Mesendoderm (in vitro differentiated cells): ENCODE data around the gene LRIG1.

Experiments
- DNase-seq: peaks from one replicate; pipeline ENCODE4 v3.0.0; 2013
- H2AK5ac ChIP-seq: 2 replicates; pipeline ENCODE4 v1.6.1; 2013; ENCODE audit warnings: low read length, inconsistent platforms
- H2BK120ac ChIP-seq: 2 replicates; pipeline ENCODE4 v1.6.1; 2013; ENCODE audit warnings: low read depth, mild to moderate bottlenecking, low read length, moderate library complexity, mixed read lengths
- H2BK15ac ChIP-seq: replicated peaks from 2 replicates; pipeline ENCODE4 v1.6.1; 2013; ENCODE audit warnings: low read depth, mild to moderate bottlenecking, moderate library complexity
- H2BK5ac ChIP-seq: 2 replicates; pipeline ENCODE4 v1.6.1; 2013; ENCODE audit warnings: low read length, inconsistent platforms
- H3K18ac ChIP-seq: 2 replicates; pipeline ENCODE4 v1.6.1; 2013; ENCODE audit warnings: mild to moderate bottlenecking, low read length, mixed read lengths
- H3K23ac ChIP-seq: one replicate; pipeline ENCODE4 v1.6.1; 2013; ENCODE audit warnings: low read length
- H3K27ac ChIP-seq: 2 replicates; pipeline ENCODE4 v1.5.1; 2013; ENCODE audit warnings: low read depth, mild to moderate bottlenecking, inconsistent platforms, low read length, moderate library complexity
- H3K27me3 ChIP-seq: 2 replicates; pipeline ENCODE4 v1.6.1; 2013; ENCODE audit warnings: low read length, control low read depth, mild to moderate bottlenecking, inconsistent platforms; ENCODE audit not compliant: insufficient read depth, poor library complexity
- H3K36me3 ChIP-seq: 2 replicates; pipeline ENCODE4 v1.6.1; 2013; ENCODE audit warnings: low read length, inconsistent platforms; ENCODE audit not compliant: control insufficient read depth, insufficient read depth
- H3K4ac ChIP-seq: one replicate; pipeline ENCODE4 v1.6.1; 2013; ENCODE audit warnings: low read depth, mild to moderate bottlenecking, low read length, moderate library complexity
- H3K4me1 ChIP-seq: 2 replicates; pipeline ENCODE4 v1.6.1; 2013; ENCODE audit warnings: low read depth, low read length, inconsistent platforms; ENCODE audit not compliant: control insufficient read depth
- H3K4me2 ChIP-seq: 2 replicates; pipeline ENCODE4 v1.6.1; 2013; ENCODE audit warnings: low read length
- H3K4me3 ChIP-seq: 2 replicates; pipeline ENCODE4 v1.5.1; 2013; ENCODE audit warnings: mild to moderate bottlenecking, low read length
- H3K56ac ChIP-seq: one replicate; pipeline ENCODE4 v1.6.1; 2013; ENCODE audit warnings: low read length
- H3K79me1 ChIP-seq: 2 replicates; pipeline ENCODE4 v1.6.1; 2013; ENCODE audit warnings: low read length, inconsistent platforms
- H3K79me2 ChIP-seq: 2 replicates; pipeline ENCODE4 v1.6.1; 2013; ENCODE audit warnings: mild to moderate bottlenecking, low read length; ENCODE audit not compliant: control insufficient read depth, insufficient read depth
- H3K9ac ChIP-seq: 2 replicates; pipeline ENCODE4 v1.6.1; 2013; ENCODE audit warnings: low read length, inconsistent platforms
- H4K5ac ChIP-seq: one replicate; pipeline ENCODE4 v1.6.1; 2013; ENCODE audit warnings: low read length
- H4K8ac ChIP-seq: one replicate; pipeline ENCODE4 v1.6.1; 2013; ENCODE audit warnings: low read depth, mild to moderate bottlenecking, control low read depth, low read length, moderate library complexity
- WGBS: extraction: QIAGEN DNeasy Blood & Tissue Kit; methylation state at CpG from one replicate; pipeline ENCODE4 v1.1.7; 2013; ENCODE audit warnings: low lambda C conversion rate, missing lambda C conversion rate; ENCODE audit not compliant: insufficient coverage; ENCODE audit errors: extremely low coverage; 5-methylcytosine and 5-hydroxymethylcytosine counted together

Gene LRIG1

DNA sequence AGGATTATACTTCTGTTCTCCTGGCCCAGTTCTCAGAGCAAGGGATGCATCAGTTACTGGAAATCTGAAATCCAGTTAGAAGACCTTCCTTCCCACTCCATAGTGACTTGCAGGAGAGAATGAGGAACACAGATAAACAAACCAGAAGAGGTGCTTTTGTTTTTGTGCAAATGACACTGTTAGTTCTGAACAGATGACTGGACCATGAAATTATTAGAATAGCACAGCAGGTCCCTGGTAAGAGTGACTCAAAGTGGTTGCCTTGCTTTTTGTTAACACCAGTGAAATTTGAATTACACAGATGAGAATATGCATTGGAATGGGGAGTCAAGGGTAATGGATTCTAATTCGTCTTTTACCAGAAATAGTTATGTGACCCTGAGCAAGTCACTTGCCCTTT is 30.4 kb upstream of the LRIG1 start:
- Histone ChIP-seq H3K36me3 (no peaks in the 10 kb centered on the region), H3K4ac (no peak overlapping the region), H3K79me1 (no peaks in the 10 kb centered on the region), H4K5ac (no peak overlapping the region), H3K4me3 (no peak overlapping the region), H2AK5ac (no peak overlapping the region), H3K79me2 (no peaks in the 10 kb centered on the region), H3K18ac (peak overlapping the region; percentile 47), H3K4me2 (no peak overlapping the region), H3K4me1 (peaks cover 9% of the 10 kb centered on the region), H3K23ac (no peak overlapping the region), H4K8ac (no peak overlapping the region), H3K9ac (no peak overlapping the region), H2BK120ac (no peak overlapping the region), H2BK5ac (no peak overlapping the region), H3K56ac (no peak overlapping the region), H2BK15ac (peak overlapping the region; percentile 23), H3K27ac (no peak overlapping the region), H3K27me3 (no peaks in the 10 kb centered on the region)
- WGBS, result no CpG with 5 or more reads among the region's 1 CpG
- DNase-seq, result no peak

DNA sequence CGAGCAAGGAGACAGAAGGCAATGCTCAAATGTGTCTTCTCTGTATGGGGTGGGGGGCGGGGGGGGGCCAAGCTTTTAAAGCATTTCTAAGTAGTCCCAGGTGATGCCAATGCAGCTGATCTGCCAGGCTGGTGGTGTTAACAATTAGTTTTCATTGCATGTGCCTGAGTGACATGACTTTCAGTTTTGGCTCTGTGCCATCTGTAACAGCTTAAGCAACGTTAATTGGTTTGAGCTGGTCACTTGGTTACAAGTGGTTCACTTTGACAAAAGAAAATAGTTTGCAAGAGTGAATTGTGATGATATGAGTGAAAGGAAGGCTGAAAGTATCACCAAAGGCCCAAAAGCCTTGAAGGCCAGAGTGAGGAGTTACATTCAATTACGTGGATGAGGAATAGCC is 26.4 kb upstream of the LRIG1 start:
- no peak overlapping the region for H3K4me3 ChIP-seq
- H3K4me2 ChIP-seq, result no peak overlapping the region
- no peak for DNase-seq
- no peak overlapping the region for H2BK120ac ChIP-seq
- no peaks in the 10 kb centered on the region for H3K36me3 ChIP-seq
- no peak overlapping the region for H3K18ac ChIP-seq
- no peak overlapping the region for H3K23ac ChIP-seq
- H3K27me3 ChIP-seq, result no peaks in the 10 kb centered on the region
- H4K5ac ChIP-seq, result no peak overlapping the region
- H3K79me1 ChIP-seq, result no peaks in the 10 kb centered on the region
- H2BK5ac ChIP-seq, result no peak overlapping the region
- H3K27ac ChIP-seq, result no peak overlapping the region
- H4K8ac ChIP-seq, result no peak overlapping the region
- H3K4me1 ChIP-seq, result peaks cover 1% of the 10 kb centered on the region
- H3K56ac ChIP-seq, result no peak overlapping the region
- no peak overlapping the region for H2AK5ac ChIP-seq
- H3K4ac ChIP-seq, result no peak overlapping the region
- no CpG with 5 or more reads among the region's 4 CpGs for WGBS
- H3K9ac ChIP-seq, result no peak overlapping the region
- no peaks in the 10 kb centered on the region for H3K79me2 ChIP-seq
- H2BK15ac ChIP-seq, result no peak overlapping the region

DNA sequence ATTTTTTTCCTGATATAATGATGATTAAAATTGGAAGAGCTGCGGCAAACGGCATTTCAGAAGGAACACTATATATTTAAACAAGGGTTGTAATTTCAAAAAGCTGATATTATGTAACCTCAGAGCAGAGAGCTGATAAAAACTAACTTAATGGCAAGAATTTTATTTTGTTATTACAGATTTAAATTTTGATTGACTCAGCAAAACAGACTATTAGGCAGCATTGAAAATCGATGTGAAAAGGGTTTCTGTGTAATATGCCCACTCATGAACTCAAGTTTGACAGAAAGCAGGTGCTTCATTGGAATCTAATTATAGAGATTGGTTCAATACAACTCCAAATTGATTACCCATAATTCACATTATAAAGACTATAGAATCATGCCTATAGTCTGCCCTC is 24.9 kb upstream of the LRIG1 start:
- no peak overlapping the region for H3K18ac ChIP-seq
- no peaks in the 10 kb centered on the region for H3K79me2 ChIP-seq
- H3K27ac ChIP-seq, result no peak overlapping the region
- H2AK5ac ChIP-seq, result no peak overlapping the region
- H3K4ac ChIP-seq, result no peak overlapping the region
- H4K5ac ChIP-seq, result no peak overlapping the region
- no peak overlapping the region for H3K4me3 ChIP-seq
- no CpG with 5 or more reads among the region's 3 CpGs for WGBS
- H2BK5ac ChIP-seq, result no peak overlapping the region
- no peak overlapping the region for H2BK120ac ChIP-seq
- no peak overlapping the region for H3K56ac ChIP-seq
- H3K4me2 ChIP-seq, result no peak overlapping the region
- no peak for DNase-seq
- H3K4me1 ChIP-seq, result no peaks in the 10 kb centered on the region
- H3K9ac ChIP-seq, result no peak overlapping the region
- no peak overlapping the region for H2BK15ac ChIP-seq
- H3K79me1 ChIP-seq, result no peaks in the 10 kb centered on the region
- no peak overlapping the region for H4K8ac ChIP-seq
- H3K36me3 ChIP-seq, result no peaks in the 10 kb centered on the region
- no peak overlapping the region for H3K23ac ChIP-seq
- H3K27me3 ChIP-seq, result no peaks in the 10 kb centered on the region

- Histone ChIP-seq H3K27me3 (no peaks in the 10 kb centered on the region), H3K27ac (no peak overlapping the region), H3K4me1 (no peaks in the 10 kb centered on the region), H2BK120ac (no peak overlapping the region), H3K36me3 (no peaks in the 10 kb centered on the region), H4K5ac (no peak overlapping the region), H2BK5ac (no peak overlapping the region), H3K23ac (no peak overlapping the region), H3K79me1 (no peaks in the 10 kb centered on the region), H3K4me3 (no peak overlapping the region), H3K4ac (no peak overlapping the region), H3K18ac (no peak overlapping the region), H3K4me2 (no peak overlapping the region), H3K79me2 (no peaks in the 10 kb centered on the region), H2BK15ac (no peak overlapping the region), H2AK5ac (no peak overlapping the region), H4K8ac (no peak overlapping the region), H3K56ac (no peak overlapping the region), H3K9ac (no peak overlapping the region)
- no CpG with 5 or more reads among the region's 2 CpGs for WGBS
- DNase-seq, result no peak
Observed at GRCh38 chr3:66520724-66521123, 19.9 kb upstream of the LRIG1 start.

DNA sequence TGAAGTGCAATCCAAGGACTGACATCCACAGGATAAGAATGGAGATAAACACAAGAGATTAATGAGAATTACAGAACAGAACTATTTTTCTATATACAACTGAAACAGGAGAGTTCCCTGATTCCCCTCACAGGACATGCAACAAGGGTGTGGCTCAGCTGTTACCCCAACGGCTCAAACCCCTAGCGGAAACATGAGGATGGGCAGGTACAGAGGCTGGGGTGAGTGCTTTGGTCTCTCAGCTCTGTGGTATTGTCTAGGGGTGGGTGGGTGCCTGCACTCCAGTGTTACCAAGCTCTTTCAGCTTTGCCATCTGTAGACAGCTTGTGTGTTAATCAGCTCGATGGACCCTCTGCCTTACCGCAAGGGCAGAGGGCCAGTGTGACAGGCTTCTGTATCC is 17.8 kb upstream of the LRIG1 start:
- no peaks in the 10 kb centered on the region for H3K79me2 ChIP-seq
- H3K18ac ChIP-seq, result no peak overlapping the region
- no peaks in the 10 kb centered on the region for H3K27me3 ChIP-seq
- no peaks in the 10 kb centered on the region for H3K36me3 ChIP-seq
- H4K5ac ChIP-seq, result no peak overlapping the region
- WGBS, result no CpG with 5 or more reads among the region's 4 CpGs
- H3K23ac ChIP-seq, result no peak overlapping the region
- no peak for DNase-seq
- H3K56ac ChIP-seq, result no peak overlapping the region
- no peak overlapping the region for H3K4me3 ChIP-seq
- no peaks in the 10 kb centered on the region for H3K79me1 ChIP-seq
- no peak overlapping the region for H2AK5ac ChIP-seq
- H2BK120ac ChIP-seq, result no peak overlapping the region
- no peak overlapping the region for H2BK5ac ChIP-seq
- no peak overlapping the region for H3K4ac ChIP-seq
- H3K9ac ChIP-seq, result no peak overlapping the region
- H2BK15ac ChIP-seq, result no peak overlapping the region
- H3K27ac ChIP-seq, result no peak overlapping the region
- no peak overlapping the region for H4K8ac ChIP-seq
- no peaks in the 10 kb centered on the region for H3K4me1 ChIP-seq
- H3K4me2 ChIP-seq, result no peak overlapping the region

DNA sequence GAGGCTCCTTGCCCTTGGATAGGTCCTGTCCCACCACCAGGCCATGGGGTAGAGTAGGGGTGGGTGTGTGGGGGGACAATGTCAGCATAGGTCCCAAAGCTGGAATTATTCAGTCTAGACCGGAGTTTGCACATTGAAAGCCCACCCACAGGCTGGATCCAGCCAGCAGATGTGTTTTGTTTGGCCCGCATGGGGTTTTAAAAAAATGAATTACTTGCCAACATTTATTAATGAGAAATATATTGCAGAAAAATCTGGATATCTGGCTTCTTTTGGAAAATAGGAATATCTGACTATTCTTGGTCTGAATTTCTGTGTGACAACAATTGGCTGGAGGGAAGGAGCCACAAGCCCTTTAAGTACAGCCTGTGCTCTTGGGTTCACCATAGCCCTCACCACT is 17.3 kb upstream of the LRIG1 start:
- no peak overlapping the region for H3K4ac ChIP-seq
- H3K4me1 ChIP-seq, result no peaks in the 10 kb centered on the region
- H3K18ac ChIP-seq, result no peak overlapping the region
- H3K4me2 ChIP-seq, result no peak overlapping the region
- H3K9ac ChIP-seq, result no peak overlapping the region
- H2BK15ac ChIP-seq, result no peak overlapping the region
- no peaks in the 10 kb centered on the region for H3K79me1 ChIP-seq
- H3K27me3 ChIP-seq, result no peaks in the 10 kb centered on the region
- no peak overlapping the region for H4K8ac ChIP-seq
- no peak overlapping the region for H2AK5ac ChIP-seq
- WGBS, result no CpG with 5 or more reads among the region's 2 CpGs
- no peaks in the 10 kb centered on the region for H3K36me3 ChIP-seq
- H3K23ac ChIP-seq, result no peak overlapping the region
- H3K27ac ChIP-seq, result no peak overlapping the region
- no peak for DNase-seq
- H4K5ac ChIP-seq, result no peak overlapping the region
- H3K56ac ChIP-seq, result peak overlapping the region; percentile 46
- no peaks in the 10 kb centered on the region for H3K79me2 ChIP-seq
- H2BK120ac ChIP-seq, result no peak overlapping the region
- no peak overlapping the region for H3K4me3 ChIP-seq
- H2BK5ac ChIP-seq, result no peak overlapping the region
